GM12874 (cell line): Measurements from ENCODE around the gene EFHD1.

Experiments
- TF ChIP-seq, protein P1 (sequence below): IDR thresholded peaks from 2 replicates; pipeline ENCODE4 v1.5.1; 2011; ENCODE audit warnings: low read depth, mild to moderate bottlenecking, control low read depth, low read length, moderate library complexity; ENCODE audit not compliant: insufficient read depth

EFHD1 gene

DNA sequence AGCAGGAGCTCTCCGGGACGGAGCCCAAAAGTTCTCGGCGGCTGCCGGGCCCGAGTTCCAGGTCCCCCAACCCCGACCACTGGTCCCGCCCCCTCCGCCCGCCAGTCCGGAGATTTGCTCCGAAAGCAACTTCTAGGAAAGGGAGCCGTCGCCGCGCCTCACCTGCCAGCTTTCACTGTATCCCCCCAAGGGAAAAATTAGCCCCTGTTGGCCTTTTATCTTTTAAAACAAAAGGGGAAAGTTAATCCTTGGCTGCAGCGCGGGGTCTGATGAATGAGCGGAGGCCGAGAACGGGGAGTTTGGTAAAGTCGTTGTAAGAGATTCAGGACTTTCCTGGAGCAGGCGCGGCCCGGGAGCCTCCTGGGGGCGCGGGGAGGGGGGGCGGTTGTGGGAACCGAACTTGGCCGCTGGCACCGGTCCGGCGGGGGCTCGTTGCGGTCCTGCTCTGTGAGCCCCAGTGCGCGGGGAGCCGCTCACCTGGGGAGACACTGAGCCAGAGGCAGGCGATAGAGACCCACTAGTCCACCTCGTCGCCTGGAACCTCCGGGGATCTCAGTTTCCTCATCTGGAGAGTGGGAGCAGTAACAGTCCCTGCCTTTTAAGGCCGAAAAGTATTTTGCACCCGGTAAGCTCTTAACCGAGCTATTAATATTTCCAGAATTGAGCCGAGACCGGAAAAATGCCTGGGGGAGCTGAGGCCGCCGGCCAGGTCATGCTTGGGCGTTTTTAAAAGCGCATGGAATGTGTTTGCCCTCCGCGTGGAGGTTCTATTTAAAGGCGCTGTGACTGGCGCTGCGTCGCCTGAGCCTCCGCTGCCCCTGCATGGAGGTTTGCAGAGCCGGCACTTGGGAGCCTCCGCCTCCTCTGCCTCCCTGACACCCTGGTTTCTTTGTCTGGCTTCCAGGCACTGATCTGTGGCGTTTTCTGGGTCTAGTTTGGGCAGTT is 1.1 kb downstream of the EFHD1 start:
- TF ChIP-seq, protein P1, sequence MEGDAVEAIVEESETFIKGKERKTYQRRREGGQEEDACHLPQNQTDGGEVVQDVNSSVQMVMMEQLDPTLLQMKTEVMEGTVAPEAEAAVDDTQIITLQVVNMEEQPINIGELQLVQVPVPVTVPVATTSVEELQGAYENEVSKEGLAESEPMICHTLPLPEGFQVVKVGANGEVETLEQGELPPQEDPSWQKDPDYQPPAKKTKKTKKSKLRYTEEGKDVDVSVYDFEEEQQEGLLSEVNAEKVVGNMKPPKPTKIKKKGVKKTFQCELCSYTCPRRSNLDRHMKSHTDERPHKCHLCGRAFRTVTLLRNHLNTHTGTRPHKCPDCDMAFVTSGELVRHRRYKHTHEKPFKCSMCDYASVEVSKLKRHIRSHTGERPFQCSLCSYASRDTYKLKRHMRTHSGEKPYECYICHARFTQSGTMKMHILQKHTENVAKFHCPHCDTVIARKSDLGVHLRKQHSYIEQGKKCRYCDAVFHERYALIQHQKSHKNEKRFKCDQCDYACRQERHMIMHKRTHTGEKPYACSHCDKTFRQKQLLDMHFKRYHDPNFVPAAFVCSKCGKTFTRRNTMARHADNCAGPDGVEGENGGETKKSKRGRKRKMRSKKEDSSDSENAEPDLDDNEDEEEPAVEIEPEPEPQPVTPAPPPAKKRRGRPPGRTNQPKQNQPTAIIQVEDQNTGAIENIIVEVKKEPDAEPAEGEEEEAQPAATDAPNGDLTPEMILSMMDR: no peak

DNA sequence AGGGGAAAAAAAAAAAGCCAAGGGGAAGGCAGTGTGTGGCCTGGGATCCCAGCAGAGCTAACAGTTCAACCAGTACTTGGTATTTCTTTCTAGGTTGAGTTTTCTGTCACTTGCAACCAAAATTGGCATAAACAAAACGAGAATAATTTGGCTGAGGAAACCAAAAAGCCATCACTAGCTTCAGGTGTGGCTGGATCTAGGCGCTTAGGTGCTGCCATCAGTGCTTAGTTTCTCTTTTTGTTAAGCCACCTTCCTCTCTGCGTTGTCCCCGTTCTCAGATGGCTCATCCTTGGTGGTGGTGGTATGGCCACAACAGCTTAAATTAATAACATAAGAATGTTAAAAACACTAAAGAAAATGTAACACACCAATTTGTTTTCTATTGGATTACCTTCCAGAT is 2.4 kb downstream of the EFHD1 start:
- TF ChIP-seq, protein P1: no peak

DNA sequence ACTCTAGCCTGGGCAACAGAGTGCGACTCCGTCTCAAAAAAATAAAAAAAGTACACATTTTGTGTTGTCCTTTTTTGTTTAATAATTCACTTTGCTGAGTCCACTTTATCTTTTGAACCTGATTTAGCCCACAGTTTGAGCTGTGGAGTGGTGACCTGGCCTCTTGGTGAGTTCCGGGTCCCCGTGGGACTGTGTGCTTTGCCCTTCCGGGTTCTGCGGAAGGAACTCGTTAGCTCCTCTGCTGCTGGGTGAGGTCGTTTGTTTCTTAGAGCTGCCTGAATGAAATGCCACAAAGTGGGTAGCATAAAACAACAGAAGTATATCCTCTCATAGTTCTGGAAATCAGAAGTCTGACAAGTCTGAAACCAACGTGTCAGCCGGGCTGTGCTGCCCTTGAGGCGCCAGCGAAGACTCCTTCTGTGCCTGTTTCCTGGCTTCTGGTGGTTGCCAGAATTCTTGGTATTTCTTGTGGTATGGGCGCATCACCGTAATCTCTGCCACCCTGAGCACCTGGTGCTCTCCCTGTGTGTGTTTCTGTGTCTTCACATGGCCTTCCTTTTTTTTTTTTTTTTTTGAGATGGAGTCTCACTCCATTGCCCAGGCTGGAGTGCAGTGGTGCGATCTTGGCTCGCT is 3.5 kb downstream of the EFHD1 start:
- TF ChIP-seq, protein P1: no peak

DNA sequence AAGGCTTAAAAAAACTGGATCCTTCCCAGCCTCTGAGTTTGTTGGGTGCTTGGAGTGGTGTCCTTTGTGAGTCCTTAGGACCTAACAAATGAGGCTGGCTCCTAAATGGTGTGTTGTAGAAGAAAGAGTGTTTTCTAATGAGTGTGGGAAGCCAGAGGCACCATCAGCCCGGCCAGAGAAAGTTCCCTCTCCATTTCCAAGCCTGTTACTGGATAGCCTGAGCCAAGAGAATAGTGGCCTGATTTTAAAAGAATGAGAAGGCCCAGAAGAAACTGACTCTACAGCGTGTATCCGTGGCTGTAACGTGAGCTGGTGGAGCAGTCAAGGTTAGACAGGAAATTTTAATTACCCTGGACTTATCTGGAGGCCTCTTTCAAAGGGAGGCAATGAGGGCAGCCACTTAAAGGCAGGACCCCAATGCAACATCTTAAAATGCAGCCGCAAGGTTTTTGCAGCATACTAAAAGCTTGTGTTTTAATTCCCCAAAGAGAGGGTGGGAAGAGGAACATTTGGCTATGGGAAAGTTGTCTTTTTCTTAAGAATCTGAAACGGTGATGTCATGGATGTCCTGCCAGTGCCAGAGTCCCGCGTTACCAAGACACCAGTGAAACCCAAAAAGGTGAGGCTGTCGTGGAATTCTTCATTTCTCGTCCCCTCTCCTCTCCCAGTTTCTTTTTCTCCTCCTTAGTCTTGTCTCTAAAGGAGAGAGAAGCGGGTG is 4.6 kb downstream of the EFHD1 start:
- TF ChIP-seq, protein P1: no peak

DNA sequence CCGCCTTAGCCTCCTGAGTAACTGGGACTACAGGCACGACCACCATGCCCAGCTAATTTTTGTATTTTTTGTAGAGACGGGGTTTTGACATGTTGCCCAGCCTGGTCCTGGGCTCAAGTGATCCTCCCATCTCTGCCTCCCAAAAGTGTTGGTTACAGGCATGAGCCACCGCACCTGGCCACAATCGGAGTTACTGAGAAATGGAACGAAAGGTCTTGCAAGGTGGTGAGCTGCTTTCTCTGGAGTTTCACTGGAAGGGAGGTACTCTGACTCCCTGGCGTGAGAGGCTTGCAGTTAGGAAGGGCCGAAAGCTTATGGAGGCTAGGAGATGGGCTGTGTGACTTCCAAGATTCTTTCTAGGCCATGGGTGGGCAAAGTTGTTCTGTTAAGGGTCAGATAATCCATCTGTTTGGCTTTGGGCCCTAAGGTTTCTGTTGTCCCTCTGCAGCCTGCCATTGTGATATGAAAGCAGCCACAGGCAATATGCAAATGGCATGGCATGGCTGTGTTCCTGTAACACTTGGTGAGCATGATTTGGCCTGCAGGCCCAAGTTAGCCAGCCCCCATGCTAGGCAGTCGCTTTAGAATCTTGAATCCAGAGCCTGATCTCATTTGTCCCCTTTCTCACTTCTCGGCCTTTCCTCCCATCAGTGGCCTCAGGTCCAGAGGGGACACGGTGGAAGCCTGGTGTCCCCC is 7.9 kb downstream of the EFHD1 start:
- TF ChIP-seq, protein P1: no peak

DNA sequence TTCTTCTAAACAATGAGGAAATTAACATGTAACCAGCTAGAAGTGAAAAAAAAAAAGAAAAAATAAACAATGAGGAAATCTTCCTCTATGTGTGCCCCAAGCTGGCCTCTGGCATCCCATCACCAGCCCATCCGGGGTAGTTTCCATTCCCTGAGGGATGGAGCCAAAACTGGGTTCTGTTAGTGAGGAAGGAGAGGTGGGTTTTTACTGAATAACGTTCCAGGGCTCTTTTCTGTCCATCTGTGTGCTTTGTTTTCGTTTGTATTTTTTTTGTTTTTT is 9.7 kb downstream of the EFHD1 start:
- TF ChIP-seq, protein P1: no peak
